ENCODE measurements around the gene LRP3.
"Not testable (repeated sequence)": the region's sequence is repeated elsewhere in the genome, so short reads cannot be mapped to it uniquely, and the experiment has no call there.

LRP3 gene

DNA sequence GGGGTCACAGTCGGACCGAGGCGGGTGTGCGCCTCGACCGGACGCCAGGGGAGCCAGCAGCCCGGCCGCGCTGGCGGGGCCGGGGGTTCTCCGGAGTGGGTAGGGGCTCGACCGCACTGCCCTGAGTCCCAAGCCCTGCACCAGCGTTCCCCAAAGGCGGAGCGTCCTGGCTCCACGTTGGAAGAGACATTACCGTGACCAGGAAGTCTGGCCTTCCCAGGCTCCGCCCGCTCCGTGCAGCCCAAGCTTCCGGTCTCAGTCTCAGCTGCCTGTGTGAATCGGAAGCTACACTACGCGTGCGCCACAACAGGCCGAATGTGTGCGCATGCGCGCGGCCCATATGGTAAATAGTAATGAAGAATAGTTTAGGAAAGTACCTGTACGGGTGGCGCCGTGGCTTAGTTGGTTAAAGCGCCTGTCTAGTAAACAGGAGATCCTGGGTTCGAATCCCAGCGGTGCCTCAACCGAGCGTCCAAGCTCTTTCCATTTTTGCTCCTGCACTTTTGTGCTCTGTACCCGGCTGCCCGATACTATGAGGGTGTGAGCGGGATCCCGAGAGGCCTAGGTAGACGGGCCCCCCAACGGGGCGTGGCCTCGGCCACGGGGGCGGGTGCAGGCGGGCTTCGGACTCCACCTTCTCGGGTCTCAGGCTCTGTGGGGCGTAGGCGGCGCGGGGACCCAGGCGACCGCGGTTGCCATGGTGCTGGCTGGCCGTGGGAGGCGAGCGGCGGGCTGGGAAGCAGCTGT, 17.3 kb upstream of the LRP3 start:
- peak; percentile 96 for DNase-seq

DNA sequence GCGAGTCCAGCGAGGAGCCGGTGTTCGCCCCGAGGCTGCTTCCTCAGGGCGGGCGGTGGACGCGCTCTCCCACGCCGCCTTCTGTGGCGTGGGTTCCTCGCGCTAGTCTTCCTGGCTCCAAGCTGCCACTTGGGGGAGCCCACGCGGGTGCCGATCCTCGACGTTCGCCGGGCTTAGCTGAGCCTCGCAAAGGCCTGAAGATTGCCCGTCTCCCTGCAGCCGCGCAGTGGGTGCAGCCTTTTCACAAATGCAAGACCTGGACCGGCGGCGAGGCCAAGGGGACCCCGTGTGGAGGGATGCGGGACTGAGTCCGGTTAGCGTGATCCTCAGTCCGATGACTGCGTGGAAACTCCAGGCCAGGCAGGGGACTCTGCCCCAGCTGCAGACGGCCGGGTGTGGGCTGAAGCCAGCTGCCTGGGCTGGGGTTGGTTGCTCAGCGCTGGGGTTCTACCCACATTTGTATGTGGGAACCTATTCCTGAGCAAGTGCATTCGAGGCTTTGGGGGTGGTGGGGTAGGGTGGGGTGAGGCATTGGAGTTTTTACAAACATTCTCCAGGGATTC, 16.6 kb upstream of the LRP3 start:
- peak; percentile 30 for DNase-seq

DNA sequence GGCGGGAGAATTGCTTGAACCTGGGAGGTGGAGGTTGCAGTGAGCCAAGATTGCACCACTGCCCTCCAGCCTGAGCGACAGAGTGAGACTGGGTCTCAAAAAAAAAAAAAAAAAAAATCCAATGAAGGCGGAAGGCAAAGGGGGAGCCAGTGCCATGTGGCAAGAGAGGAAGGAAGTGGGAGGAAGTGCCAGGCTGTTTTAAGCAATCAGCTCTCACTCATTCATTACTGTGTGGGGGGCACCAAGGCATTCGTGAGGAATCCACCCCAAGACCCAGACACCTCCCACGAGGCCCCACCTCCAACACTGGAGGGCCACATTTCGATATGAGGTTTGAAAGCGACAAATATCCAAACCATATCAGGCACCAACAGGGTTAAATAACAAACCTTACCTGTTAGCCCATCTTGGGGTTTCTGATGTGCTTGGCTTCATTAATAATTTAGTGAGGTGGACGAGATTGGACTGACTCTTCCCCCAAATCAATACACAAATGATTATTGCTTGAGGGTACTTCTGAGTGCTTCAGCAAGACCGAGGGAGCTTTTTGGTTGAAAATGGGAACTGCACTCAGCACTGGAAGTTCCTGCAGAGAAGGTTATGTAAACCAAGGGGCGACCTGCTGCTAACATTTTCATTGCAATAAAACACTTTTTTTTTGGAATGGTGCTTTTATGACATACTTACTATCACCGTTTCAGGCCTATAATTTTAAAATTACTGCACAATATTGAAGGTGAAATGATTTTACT, 7.5 kb upstream of the LRP3 start:
- no peak for DNase-seq

DNA sequence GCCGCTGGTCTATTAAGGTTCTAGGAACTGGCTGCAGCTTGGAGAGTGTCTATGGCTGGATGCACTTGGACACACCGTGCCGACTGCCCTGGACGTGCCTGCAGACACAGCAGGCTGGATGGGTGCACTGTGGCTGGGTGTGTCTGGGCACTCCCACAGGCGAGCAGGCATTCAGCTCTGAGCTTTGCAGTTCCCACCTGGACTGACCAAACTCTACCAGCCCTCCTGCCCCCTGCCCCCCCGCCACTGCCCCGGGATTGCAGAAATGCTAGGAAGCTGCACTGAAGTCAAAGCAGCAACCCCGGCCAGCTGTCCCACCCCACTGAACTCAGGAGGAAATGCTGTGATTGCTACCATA, 7.0 kb upstream of the LRP3 start:
- DNase-seq = no peak

DNA sequence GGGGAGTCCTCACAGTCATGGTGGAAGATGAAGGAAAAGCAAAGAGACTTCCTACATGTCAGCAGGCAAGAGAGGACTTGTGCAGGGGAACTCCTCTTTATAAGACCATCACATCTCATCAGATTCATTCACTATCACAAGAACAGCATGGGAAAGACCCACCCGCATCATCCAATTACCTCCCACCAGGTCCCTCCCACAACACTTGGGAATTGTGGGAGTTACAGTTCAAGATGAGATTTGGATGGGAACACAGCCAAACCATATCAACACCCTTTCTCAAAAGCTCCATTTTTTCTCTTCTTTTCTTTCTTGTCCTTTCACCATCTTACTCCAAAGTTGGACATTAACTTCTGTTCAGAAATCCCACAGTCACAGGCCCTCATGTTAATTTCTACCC, 4.7 kb upstream of the LRP3 start:
- no peak for DNase-seq

DNA sequence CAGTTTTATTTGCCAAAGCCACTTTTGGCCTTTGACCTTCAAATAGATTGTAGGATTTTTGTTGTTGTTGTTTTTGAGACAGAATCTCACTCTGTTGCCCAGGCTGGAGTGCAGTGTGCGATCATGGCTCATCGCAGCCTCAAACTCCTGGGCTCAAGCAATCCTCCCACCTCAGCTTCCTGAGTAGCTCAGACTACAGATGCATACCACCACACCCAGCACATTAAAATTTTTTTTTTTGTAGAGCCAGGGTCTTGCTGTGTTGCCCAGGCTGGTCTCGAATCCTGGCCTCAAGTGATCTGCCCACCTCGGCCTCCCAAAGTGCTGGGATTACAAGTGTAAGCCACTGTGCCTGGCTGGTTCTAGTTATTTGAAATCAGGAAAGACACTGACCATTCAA, 3.0 kb upstream of the LRP3 start:
- DNase-seq = not testable (repeated sequence)

DNA sequence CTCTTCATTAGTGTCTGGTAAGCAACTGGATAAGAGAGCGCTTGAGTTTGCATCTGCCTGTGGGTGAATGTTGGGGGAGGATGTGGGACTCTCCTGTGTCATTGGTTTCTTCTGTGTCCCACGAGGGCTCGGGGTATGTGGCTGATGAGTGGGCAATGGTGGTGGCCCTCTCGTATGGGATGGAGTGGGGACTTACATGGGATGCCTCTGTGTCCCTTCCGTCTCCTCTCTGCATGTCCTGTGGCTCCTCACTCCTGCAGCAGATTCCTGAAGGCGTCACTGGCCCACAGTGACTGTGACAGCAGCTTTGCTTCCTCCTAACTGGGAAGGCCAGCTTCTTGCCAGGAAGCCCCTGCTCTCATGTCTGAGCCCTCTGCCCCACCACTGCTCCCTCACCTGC, 2.6 kb upstream of the LRP3 start:
- DNase-seq = no peak

DNA sequence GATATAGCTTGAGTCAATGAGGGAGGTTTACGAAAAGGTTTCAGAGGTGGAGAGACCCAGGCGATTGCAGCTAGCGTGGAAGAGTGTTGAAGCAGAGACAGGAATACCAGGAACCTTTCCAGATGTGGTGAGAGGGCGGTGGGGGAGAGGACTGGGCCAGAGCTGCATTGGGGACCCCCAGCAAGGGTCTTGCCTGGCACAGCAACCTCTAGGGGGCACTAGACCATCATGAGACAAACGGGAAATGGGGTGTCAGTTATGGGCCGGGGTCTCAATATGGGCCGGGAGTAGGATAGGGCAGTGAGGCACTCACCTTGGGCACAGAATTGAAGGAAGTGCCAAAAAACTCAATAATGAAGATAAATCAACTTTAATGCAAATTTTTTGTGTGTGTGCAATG, 2.1 kb upstream of the LRP3 start:
- no peak for DNase-seq

DNA sequence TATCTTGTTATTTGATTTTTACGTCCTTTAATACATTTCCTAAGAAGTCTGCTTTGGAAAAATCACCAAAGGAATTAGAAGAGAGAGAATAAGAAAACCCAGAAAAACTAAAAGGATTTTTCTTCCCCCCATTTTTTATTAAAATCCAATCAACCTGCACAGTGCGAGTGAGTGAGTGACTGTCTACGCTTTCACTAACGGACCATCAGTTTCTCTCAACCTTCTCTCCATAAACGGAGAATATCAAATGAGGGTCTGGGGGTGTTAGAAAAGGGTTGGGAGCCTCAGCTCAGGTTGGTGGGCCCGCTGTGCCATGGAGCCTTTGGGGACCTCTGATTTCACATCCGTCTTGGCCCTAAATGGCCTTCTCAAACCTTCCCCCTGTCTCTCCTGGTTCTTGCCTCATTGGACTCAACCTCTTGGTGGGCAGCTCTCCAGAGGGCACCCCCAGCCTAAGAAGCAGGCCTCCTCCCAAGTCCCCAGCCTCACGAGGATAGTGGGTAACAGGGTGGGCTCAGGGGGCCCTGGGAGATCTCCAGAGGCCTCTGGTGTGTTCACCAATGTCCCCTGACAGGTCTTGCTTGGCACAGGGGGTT, 763 bp upstream of the LRP3 start:
- no peak for DNase-seq

DNA sequence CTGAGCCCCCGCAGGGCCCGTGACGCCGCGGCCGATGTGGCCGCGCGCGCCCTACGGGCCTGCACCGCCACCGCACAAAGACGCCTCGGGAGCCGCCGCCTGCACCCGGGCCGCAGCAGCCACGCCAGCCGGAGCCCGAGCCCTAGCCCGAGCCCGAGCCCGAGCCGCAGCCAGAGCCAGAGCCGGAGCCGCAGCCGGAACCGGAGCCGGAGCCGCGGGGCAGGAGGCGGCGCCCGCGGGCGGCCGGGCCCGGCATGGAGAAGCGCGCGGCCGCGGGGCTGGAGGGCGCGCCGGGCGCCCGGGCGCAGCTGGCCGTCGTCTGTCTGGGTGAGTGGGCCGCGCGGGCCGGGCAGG, 379 bp downstream of the LRP3 start:
- DNase-seq = no peak

DNA sequence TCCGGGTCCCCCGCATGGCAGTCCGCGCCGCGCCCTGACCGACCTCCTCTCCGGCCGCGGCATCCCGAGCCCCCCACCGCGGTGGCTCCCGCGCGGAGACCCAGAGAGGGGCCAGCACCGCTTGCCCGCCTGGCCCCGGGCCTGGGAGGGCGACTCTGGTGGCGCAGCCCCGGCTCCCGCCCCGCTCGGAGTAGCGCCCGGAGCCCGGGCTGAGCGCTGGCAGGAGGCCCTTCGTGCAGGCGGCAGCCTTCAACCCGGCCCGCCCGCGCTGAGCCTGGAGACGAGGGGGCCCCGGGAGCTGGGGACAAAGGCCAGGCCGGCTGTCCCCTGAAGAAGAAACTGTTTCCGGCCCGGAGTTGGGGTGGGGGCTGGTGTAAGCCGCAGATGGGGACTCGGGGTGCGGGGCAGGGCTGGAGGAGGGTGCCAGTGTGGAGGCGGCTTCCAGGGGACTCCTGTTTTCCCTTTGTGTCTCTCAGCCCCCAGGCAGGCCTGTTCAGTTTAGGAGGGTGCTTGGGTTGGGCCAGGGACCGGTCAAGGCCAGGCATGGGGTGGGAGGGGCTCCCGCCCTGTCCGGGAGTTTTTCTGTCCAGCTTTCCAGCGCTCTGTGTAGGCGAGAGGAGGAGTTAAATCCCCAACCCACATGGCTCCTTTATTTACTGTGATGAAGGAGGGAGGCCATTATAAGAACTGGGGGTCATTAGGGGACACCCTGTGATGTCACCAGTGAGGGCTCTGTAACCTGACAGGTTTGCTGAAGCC, 935 bp downstream of the LRP3 start:
- DNase-seq = no peak

DNA sequence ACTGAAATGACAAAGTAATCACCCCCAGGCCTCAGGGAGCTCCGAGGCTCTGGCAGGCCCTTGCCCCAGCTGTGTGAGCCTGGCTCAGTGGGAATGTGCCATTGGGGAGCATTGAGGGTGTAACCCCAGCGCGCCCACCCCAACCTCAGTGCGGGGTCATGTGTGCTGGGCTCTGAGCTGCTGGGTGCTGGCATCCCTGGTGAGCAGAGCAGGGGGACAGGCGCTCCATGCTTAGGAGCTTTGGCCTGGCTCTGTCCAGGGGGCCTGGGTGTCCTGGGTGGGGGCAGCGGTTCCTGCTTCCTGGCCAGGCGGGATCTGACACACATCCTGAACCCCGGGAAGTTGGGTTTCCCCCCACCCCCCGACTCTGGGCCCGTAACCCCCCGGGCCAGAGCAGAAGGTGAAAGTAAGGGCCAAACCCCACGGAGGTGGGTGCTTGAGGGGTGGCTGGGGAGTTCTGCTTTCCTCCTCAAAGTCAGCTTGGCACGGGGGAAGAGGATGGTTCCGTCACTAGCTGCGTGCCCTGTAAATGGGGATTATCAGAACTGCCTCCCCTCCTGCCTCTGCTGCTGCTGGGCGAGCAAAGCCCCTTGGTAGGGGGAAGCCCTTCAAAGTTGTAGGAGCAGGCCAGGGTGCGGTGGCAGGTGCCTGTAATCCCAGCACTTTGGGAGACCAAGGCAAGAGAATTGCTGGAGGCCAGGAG, 1.7 kb downstream of the LRP3 start:
- DNase-seq = no peak

DNA sequence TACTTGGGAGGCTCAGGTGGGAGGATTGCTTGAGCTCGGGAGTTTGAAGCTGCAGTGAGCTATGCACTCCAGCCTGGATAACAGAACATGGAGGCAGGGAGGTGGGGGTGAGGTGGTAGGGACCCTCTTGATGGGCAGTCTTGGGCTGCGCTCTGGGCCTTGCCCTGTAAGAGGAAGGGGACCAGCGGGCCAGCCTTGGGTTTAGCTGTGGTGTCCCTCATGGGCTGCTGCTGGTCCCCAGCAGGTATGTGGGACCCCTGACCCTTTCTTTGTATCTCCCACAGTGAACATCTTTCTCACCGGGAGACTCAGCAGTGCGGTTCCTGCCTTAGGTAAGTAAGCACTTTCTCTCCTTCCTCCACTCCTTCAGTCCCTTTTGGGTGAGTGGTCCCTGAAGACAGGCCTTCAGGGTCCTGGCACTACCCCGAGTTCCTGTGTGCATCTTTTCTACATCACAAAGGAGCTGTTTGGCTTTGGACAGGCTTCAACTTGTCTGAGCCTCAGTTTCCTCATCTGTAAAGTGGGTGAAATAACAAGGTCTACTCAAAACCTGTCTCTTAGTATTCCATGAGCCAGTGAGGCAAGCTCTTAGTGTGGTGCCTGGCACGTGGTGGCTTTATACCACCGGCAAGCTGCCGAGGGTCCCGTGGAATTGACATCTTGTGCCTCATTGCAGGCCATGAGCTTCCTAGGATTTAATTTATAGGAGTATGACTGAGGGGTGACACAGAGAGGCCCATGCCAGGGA, 2.5 kb downstream of the LRP3 start:
- no peak for DNase-seq

DNA sequence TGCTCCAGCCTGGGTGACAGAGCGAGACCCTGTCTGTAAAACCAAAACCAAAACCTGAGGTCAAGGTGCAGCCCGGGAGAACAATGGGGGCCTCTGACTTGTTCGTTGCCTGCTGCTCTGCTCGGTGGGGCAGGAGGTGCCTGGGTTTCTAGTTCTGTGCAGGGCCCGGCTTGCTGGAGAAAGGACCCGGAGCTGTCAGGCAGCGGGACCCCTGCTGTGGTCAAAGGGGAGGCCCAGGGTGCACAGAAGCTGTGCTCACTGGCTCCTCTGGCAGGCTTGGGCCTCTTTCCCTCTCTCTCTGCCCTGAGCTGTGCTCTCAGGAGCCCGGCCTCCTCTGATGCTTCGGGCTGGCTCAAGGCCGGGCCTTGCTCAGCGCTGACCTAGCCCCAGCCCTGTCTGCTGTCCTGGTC, 3.5 kb downstream of the LRP3 start:
- DNase-seq = no peak

DNA sequence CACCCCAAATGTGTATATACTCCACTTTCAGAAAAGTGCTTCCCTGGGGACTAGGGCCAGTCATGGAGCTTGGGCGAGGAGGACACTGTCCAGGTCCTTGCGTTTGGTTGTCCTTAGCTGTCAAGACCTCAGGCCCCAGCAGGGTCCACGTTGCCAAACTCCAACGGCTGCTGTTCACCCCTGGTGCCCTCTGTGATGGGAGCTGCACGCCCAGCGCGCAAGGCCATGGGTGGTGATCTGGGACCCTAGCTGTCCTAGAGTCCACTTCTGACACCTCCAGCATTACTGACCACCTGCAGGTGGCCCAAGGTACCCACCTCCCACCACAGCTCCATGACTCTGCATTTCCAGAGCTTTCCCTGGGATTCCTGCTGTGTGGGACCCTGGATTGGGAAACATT, 4.0 kb downstream of the LRP3 start:
- no peak for DNase-seq

DNA sequence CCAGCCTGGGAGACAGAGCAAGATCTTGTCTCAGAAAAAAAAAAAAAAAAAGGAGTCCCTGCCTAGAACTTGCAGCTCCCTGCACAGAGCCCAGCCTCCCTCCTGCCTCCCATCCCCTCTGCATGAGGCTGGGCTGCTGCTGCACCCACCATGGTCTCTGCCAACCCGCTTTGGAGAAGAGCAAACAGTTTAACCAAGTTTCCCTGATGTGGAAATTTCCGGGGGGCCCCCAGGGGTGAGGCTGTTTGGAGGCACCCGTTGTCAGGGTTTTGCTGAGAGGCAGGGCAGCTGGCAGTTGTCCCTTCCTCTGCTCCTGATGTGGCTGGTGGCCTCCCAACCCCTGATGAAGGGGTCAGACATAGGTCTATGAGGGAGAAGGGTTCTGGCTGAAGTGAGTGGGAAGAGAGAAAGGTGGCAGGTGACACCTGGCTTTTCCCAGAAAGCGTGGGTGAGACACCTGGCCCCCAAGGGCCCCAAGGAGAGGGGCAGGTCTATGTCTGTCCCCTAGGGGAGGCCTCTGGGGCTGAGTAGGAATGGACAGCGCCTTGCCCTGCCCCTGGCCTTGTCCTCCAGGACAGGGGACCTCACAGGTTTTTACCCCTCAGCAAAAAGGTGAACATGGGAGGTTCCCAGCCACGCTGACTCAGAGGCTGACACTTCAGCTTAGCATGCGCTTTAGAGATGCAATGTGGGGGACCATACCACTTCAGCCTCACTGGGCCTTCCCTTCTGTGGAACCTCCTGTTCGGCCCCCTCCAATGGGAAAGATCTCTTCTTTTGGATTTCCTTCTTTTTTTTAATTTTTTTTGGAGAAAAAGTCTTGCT, 5.5 kb downstream of the LRP3 start:
- DNase-seq = no peak

DNA sequence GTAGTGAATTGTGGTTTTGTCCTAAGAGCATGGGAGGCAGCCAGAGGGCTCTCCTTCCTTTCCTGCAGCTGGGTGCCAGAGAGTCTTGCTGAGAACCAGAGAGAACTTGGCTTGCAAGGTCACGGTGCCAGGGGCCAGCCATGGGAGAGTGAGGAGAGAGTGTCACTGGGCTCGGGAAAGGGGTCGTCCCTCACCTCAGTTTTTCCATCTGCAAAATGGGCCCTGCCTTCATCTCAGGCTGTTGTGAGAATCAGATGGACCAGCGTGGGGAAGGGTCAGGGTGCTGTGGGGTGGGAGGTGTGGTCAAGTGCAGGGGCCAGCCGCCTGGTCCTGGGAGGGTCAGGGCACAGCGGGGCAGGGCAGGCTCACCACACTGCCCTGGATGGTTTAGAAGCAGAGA, 7.3 kb downstream of the LRP3 start:
- DNase-seq = no peak

DNA sequence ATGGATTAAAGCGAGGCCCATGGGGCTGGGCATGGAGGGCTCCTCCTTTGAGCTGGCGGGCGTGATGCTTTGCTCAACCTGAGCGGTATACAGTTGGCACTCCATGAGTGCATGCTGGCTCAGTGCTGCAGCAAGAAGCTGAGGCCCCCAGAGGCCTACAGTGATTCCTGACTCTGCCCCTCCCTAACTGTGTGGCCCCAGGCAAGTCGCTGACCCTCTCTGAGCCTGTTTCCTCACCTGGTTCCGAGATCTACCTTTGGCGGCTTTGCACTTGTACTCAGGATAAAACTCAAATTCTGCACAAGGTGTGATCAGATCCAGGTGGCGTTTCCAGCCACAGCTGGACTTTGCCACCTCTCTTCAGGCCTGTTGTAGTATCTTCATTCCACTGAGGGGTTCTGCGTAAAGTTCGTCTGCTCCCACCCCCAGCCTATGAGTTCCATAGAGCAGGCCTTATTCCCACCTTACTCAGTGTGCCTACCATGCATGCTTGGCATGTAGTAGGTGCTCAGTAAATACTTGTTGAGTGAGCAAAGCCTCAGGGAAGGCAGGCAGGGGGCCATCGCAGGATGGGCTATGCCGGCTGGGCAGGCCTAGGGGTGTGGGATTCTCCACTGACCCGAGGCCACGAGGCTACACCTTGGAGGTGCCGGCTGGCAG, 7.9 kb downstream of the LRP3 start:
- no peak for DNase-seq

DNA sequence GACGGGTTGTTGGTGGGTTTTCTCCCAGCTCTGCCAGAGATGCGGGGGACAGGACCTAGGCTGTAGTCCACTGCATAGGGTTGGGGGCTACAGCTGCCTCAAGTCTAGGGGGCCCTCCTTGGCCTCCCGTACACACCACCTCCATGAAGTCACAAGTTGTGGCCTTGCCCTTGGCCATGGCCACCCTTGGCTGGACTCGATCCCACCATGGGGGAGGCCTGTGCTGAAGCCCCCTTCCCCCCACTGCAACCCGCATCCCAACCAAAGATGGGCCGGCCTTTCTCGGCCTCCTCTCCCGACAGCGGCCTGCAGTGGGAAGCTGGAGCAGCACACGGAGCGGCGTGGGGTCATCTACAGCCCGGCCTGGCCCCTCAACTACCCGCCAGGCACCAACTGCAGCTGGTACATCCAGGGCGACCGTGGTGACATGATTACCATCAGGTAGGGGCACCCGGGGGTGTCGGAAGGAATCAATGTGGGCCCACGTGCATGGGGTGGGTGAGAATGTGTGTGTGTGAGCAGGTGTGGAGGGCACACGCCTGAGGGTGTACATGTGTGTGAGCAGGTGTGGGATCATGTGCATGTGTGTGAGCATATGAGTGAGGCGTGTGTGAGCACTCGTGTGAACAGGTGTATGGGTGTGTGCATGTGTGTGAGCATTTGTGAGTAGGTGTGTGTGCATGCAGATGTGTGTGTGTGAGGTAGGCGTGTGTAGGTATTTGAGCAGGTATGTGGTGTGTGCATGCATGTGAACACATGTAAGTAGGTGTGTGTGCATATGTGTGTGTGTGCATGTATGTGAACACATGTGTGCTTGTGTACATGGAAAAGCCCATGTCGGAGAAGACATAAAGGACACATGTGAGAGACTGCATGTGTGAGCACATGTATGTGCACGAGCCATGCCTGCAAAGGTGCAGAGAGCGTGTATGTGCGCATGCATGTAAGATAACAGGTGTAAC, 8.7 kb downstream of the LRP3 start:
- DNase-seq = no peak

All from amniotic stem cell (primary cell).